H1 (cell line): ENCODE data around the gene SLC16A9. TPM values are rescaled to one million over a fixed set of nuclear protein-coding genes. Genes with fewer than 3 reads are reported as not detected.
A peak's percentile ranks its signal among the peaks of the same experiment; 100 is the strongest.

Experiments used
- ASH2L ChIP-seq: fragments of 200-600, 300-600 bp; sonication (generic); IDR thresholded peaks from one replicate; pipeline ENCODE4 v1.7.1; 2017; ENCODE audit warnings: low read length
- CEBPB ChIP-seq: IDR thresholded peaks from 2 replicates; pipeline ENCODE4 v1.6.1; 2012; ENCODE audit warnings: low read depth, low read length
- CTBP2 ChIP-seq: IDR thresholded peaks from 2 replicates; pipeline ENCODE4 v1.7.0; 2011; ENCODE audit warnings: borderline replicate concordance, mild to moderate bottlenecking, moderate library complexity, mixed read lengths, low read length; ENCODE audit not compliant: insufficient read depth, insufficient read length
- JUN ChIP-seq: IDR thresholded peaks from 2 replicates; pipeline ENCODE4 v1.6.1; 2011; ENCODE audit warnings: low read depth, mild to moderate bottlenecking, improper control_type of control experiment, low read length
- KDM4A ChIP-seq: IDR thresholded peaks from one replicate; pipeline ENCODE4 v1.7.1; 2012; ENCODE audit warnings: low read depth, mild to moderate bottlenecking, moderate library complexity, low read length, inconsistent platforms; ENCODE audit not compliant: severe bottlenecking
- NANOG ChIP-seq: IDR thresholded peaks from 2 replicates; pipeline ENCODE4 v1.6.1; 2011; ENCODE audit warnings: low read length, low read depth, mild to moderate bottlenecking, inconsistent platforms; ENCODE audit not compliant: insufficient read depth, poor library complexity, severe bottlenecking
- POLR2A ChIP-seq, 2 experiments: IDR thresholded peaks; 1 replicate in 1 of 2; 2 replicates in 1 of 2; pipeline ENCODE4 v1.6.1; 2011; ENCODE audit warnings: low read depth in 2 of 2, low read length in 2 of 2, mild to moderate bottlenecking in 2 of 2; ENCODE audit errors: control extremely low read depth in 1 of 2
- RAD21 ChIP-seq, 2 experiments: IDR thresholded peaks in 1 of 2; conservative IDR thresholded peaks in 1 of 2; 2 replicates each; pipeline ENCODE4 v1.6.1; 2011; ENCODE audit warnings: low read depth in 2 of 2, low read length in 2 of 2, improper control_type of control experiment in 1 of 2, inconsistent platforms in 1 of 2, mild to moderate bottlenecking in 1 of 2, moderate library complexity in 1 of 2
- SIN3A ChIP-seq, 2 experiments: IDR thresholded peaks in 1 of 2; conservative IDR thresholded peaks in 1 of 2; 2 replicates each; pipeline ENCODE4 v1.6.1; 2011 to 2012; ENCODE audit warnings: low read length in 2 of 2, improper control_type of control experiment in 1 of 2, low read depth in 1 of 2, mild to moderate bottlenecking in 1 of 2
- SUZ12 ChIP-seq: fragments of 200-600 bp; sonication (generic); IDR thresholded peaks from 2 replicates; pipeline ENCODE4 v1.6.1; 2012; ENCODE audit warnings: mild to moderate bottlenecking, inconsistent platforms, low read length, moderate library complexity, mixed read lengths
- TAF1 ChIP-seq: IDR thresholded peaks from 2 replicates; pipeline ENCODE4 v1.6.1; 2011; ENCODE audit warnings: mild to moderate bottlenecking, low read depth, low read length
- TEAD4 ChIP-seq: IDR thresholded peaks from 2 replicates; pipeline ENCODE4 v1.6.1; 2012; ENCODE audit warnings: low read depth, low read length, inconsistent platforms, mixed read lengths
- YY1 ChIP-seq: IDR thresholded peaks from 2 replicates; pipeline ENCODE4 v1.6.1; 2011; ENCODE audit warnings: low read depth, mild to moderate bottlenecking, low read length
- polyA plus RNA-seq, 7 experiments: library from polyadenylated mRNA; depleted of rRNA in 3 of 7; stranded (reverse) in 5 of 7; unstranded in 2 of 7; fragments of >200 nt in 5 of 7; fragments of 200-250 nt in 2 of 7; gene quantifications; 1 replicate in 5 of 7; 2 replicates in 1 of 7; 4 replicates in 1 of 7; pipeline versions ENCODE4 v1.2.1 to v1.2.3, GENCODE V29; 2011 to 2013; ENCODE audit warnings: missing spikeins in 2 of 7, mixed read lengths in 2 of 7
- total RNA-seq: library from RNA; stranded (reverse); fragmentation: NEBNext Ultra II Directional; extraction: Animal tissue kit (Norgen Biotek cat#: 25700); gene quantifications from 2 replicates; pipeline ENCODE4 v1.2.1, GENCODE V29; 2021
- TF ChIP-seq, protein P1 (sequence below), 3 experiments: IDR thresholded peaks; 1 replicate in 2 of 3; 2 replicates in 1 of 3; pipeline versions ENCODE4 v1.5.1 to v1.6.1; 2011; ENCODE audit warnings: low read length in 3 of 3, mild to moderate bottlenecking in 3 of 3, inconsistent platforms in 2 of 3, low read depth in 1 of 3, moderate library complexity in 1 of 3; ENCODE audit not compliant: insufficient read depth in 1 of 3; ENCODE audit errors: control extremely low read depth in 1 of 3
- TF ChIP-seq, protein P2 (sequence below): IDR thresholded peaks from 2 replicates; pipeline ENCODE4 v1.6.1; 2012; ENCODE audit warnings: low read length, inconsistent platforms
- TF ChIP-seq, protein P3 (sequence below): IDR thresholded peaks from 2 replicates; pipeline ENCODE4 v1.6.1; 2012; ENCODE audit warnings: inconsistent platforms
- TF ChIP-seq, protein P4 (sequence below): IDR thresholded peaks from 2 replicates; pipeline ENCODE4 v1.6.1; 2012; ENCODE audit warnings: inconsistent platforms

SLC16A9 gene
- total and polyA plus RNA-seq, 2 of the 8 experiments (the other 6 are each of a cell fraction or from before 2014, with no cell fraction given), result 11.2 to 20.5 TPM

DNA sequence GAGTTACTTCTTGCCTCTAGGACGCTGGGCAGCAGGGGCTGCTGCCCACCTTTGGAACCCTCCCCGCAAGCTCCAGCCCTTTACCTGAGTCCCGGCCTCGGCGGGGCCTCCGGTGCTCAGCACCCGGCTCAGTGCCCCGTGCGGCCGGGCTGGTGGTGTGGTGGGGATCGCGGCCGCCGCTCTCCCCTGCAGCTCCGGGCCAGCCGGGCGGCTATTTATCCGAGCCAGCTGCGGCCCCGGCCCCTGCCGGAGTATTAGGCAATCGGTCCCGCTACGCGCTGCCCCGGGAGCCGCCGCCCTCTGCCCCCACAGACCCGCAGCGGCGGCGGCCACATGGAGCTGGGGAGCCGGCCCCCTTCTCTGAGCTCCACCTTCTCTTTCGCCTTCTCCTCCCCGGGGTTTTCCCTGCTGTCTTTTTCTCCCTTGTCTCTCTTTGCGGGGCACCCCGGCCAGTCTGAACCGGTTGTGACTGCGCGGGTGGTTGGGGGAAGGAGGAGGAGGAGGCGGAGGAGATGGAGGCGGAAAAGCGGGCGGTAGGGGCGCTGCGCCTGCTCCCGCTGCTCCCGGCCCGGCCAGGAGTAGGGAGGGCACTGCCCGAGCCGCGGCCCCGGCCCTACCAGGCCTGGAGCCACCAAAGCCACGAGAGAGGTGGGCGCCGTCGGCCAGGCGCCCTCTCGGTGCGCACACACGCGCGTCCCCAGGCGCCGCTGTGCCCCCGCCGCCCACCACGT, at the start of gene SLC16A9 (continued):
- TF ChIP-seq ASH2L (peak; percentile 25), SIN3A (conservative IDR thresholded peaks at IDR 0.05 in 1 of 2, IDR thresholded peaks at IDR 0.05 in 1 of 2; ENCODE audit: low read depth in 1 of 2, low read length in 2 of 2) (0 out of 4 replicates have a peak, but pooled peaks of 1 of the 2 experiments have one; percentile 2), CTBP2 (no peak), SUZ12 (no peak), CEBPB (peak; percentile 87), KDM4A (peak; percentile 18), JUN (0 out of 2 replicates have a peak, but pooled peaks have one; percentile 43), NANOG (no peak), TAF1 (peak; percentile 69; the same call in 1 of the 2 replicates), POLR2A (IDR thresholded peaks at IDR 0.05; ENCODE audit: control extremely low read depth in 1 of 2, low read depth in 2 of 2, low read length in 2 of 2) (peak; percentile 40 to 76; a peak in 2 of 3 replicates), RAD21 (IDR thresholded peaks at IDR 0.05 in 1 of 2, conservative IDR thresholded peaks at IDR 0.05 in 1 of 2; ENCODE audit: low read depth in 2 of 2, low read length in 2 of 2) (0 out of 4 replicates have a peak, but pooled peaks of 1 of the 2 experiments have one; percentile 9), TEAD4 (no peak), YY1 (peak; percentile 21; the same call in 1 of the 2 replicates)
- TF ChIP-seq, protein P1, sequence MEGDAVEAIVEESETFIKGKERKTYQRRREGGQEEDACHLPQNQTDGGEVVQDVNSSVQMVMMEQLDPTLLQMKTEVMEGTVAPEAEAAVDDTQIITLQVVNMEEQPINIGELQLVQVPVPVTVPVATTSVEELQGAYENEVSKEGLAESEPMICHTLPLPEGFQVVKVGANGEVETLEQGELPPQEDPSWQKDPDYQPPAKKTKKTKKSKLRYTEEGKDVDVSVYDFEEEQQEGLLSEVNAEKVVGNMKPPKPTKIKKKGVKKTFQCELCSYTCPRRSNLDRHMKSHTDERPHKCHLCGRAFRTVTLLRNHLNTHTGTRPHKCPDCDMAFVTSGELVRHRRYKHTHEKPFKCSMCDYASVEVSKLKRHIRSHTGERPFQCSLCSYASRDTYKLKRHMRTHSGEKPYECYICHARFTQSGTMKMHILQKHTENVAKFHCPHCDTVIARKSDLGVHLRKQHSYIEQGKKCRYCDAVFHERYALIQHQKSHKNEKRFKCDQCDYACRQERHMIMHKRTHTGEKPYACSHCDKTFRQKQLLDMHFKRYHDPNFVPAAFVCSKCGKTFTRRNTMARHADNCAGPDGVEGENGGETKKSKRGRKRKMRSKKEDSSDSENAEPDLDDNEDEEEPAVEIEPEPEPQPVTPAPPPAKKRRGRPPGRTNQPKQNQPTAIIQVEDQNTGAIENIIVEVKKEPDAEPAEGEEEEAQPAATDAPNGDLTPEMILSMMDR (IDR thresholded peaks at IDR 0.05; ENCODE audit: control extremely low read depth in 1 of 3, insufficient read depth in 1 of 3, low read depth in 1 of 3, low read length in 3 of 3), result peak; percentile 26 to 53 (median 50); a peak in 3 of 4 replicates
- TF ChIP-seq, protein P2, sequence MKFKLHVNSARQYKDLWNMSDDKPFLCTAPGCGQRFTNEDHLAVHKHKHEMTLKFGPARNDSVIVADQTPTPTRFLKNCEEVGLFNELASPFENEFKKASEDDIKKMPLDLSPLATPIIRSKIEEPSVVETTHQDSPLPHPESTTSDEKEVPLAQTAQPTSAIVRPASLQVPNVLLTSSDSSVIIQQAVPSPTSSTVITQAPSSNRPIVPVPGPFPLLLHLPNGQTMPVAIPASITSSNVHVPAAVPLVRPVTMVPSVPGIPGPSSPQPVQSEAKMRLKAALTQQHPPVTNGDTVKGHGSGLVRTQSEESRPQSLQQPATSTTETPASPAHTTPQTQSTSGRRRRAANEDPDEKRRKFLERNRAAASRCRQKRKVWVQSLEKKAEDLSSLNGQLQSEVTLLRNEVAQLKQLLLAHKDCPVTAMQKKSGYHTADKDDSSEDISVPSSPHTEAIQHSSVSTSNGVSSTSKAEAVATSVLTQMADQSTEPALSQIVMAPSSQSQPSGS, result no peak
- TF ChIP-seq, protein P3, sequence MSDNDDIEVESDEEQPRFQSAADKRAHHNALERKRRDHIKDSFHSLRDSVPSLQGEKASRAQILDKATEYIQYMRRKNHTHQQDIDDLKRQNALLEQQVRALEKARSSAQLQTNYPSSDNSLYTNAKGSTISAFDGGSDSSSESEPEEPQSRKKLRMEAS, result peak; percentile 89
- TF ChIP-seq, protein P4, sequence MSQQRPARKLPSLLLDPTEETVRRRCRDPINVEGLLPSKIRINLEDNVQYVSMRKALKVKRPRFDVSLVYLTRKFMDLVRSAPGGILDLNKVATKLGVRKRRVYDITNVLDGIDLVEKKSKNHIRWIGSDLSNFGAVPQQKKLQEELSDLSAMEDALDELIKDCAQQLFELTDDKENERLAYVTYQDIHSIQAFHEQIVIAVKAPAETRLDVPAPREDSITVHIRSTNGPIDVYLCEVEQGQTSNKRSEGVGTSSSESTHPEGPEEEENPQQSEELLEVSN, result peak; percentile 84
